C1 segment of cervical spinal cord (tissue), 14 donors: Measurements from ENCODE around the gene USP5.
A peak's percentile ranks its signal among the peaks of the same experiment; 100 is the strongest.
"Not testable (repeated sequence)": the region's sequence is repeated elsewhere in the genome, so short reads cannot be mapped to it uniquely, and the experiment has no call there.

ENCODE experiments used
- DNase-seq, 14 donors: peaks; one replicate each; lab custom pipeline; 2025; lab: John Stamatoyannopoulos, UW

USP5 gene

DNA sequence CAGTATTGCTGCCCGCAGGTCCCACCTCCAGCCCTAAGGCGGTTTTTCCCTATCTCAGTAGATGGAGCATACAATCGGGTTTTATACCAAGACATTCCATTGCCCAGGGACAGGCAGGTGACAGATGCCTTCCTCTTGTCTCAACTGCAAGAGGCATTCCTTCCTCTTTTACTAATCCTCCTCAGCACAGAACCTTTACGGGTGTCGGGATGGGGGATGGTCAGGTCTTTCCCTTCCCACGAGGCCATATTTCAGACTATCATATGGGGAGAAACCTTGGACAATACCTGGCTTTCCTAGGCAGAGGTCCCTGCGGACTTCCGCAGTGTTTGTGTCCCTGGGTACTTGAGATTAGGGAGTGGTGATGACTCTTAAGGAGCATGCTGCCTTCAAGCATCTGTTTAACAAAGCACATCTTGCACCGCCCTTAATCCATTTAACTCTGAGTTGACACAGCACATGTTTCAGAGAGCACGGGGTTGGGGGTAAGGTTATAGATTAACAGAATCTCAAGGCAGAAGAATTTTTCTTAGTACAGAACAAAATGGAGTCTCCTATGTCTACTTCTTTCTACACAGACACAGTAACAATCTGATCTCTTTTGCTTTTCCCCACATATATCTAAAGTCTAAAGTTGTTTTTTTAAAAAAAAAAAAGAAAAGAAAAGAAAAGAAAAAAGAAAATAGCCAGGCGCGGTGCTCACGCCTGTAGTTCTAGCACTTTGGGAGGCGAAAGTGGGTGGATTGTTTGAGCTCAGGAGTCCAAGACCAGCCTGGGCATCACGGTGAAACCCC is 34.5 kb downstream of the USP5 start:
- not testable (repeated sequence) for DNase-seq

DNA sequence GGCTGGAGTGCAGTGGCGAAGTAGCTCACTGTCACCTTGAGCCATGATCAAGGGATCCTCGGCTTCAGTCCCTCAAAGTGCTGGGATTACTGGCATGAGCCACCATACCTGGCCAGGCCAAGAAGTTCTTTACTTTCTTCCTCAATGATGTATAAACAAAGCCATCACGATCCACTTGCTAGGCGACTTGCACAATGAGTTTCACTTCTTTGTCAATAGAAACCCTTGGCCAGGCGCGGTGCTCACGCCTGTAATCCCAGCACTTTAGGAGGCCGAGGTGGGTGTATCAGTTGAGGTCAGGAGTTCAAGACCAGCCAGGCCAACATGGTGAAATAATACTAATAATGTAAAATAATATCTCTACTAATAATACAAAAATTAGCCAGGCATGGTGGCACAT is 35.5 kb downstream of the USP5 start:
- DNase-seq = no peak

DNA sequence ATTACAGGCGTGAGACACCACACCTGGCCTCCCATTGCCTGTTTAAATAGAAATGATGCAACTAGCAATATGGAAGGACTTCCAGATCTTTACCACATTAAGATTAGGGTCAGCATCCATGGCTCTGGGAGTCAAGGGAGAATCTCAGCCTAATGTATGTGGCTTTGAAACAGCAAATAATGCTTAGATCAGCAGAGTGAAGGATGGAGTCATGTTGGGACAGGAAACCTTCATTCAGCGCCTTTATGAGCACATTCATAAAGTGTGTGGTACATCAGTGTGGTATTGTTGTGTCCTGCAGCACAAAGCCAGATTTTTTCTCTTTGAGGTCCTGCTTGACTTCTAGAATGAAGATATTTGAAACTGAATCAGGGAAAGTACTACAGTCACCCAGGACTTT is 36.4 kb downstream of the USP5 start:
- DNase-seq = no peak

DNA sequence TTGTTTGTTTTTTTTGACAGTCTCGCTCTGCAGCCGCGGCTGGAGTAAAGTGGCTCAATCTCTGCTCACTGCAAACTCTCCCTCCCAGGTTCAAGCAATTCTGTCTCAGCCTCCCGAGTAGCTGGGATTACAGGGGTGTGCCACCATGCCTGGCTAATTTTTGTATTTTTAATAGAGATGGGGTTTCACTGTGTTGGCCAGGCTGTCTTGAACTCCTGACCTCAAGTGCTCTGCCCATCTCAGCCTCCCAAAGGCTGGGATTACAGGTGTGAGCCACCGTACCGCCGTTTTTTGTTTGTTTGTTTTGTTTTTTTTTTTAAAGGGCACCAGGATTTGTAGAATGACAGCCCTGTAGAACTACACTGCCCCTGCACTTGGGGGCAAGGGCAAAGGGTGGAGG is 36.8 kb downstream of the USP5 start:
- DNase-seq = not testable (repeated sequence)

DNA sequence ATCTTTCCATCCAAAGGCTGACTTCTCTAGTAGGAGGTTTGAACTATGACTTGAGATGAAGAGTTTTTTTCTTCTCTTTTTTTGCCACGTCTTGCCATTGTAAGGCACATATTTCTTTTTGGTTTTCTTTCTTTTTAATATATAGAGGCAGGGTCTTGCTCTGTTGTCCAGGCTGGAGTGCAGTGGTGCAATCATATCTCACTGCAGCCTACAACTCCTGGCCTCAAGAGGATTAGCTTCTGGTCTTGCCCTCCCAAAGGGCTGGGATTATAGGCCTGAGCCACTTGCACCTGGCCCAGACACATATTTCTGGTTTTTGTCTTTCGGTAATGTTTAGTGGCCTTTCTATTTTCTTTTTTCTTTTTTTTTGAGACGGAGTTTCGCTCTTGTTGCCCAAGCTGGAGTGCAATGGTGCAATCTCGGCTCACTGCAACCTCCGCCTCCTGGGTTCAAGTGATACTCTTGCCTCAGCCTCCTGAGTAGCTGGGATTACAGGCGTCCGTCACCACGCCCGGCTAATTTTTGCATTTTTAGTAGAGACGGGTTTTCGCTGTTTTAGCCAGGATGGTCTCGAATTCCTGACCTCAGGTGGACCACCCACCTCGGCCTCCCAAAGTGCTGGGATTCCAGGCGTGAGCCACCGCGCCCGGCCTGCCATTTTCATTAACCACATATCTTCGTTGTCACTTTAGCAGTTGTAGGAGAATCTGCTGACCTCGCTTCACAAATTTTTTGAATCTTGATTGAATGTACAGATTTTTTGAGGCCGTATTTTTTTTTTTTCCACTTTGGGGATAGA is 38.0 kb downstream of the USP5 start:
- not testable (repeated sequence) for DNase-seq

DNA sequence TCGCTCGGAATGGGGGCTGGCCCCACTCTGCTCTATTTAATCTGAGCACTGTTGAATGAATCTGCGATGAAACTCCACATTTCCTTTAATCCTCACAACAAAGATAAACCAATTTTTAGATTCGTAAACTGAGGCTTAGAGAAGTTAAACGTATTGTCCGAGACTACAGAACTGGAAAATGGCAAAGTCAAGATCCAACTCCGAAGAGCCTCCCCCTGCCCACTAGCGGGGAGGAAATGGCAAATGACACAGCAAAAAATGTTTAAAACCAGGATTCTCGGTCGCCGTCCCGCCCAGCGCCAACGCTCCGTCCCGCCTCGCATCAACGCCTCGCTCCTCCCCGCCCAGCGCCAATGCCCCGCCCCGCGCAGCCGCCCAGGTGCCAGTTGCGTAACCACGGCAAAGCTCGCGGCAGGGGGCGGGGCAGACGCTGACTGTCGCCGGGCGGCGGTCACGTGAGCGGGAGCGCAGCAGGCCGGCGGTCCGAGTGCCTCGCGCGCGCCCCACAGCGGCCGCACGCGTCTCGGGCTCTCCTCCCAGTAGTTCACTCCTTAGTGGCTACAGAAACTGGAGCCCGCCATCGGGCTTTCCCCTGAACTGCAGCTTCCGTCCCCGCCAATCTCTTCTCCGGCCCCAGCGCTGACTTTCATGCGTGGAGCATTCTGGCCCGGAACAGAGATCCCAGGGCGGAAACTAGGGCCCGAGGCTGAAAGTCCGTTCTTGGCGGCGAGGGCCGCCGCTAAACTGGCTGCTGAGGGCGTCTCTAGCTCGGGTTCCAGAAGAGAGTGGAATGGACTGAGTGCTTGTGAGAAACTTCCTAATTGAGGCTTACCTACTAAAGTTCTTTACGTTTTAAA is 39.1 kb downstream of the USP5 start:
- peak; percentile 55 to 98 (median 94) for DNase-seq

DNA sequence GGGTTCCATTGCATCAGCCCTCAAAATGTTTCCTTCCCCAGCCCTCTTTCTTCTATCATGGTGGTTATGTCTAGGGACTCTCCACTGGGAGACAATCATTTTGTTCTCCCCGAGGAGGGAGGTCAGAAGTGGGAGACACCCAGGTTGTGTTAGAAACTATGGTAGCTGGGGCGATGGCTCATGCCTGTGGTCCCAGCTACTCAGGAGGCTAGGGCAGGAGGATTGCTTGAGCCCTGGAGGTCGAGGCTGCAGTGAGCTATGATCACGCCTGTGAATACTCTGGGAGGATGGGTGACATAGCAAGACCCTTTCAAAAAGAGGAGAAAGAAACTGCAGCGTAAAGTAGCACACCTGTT is 39.7 kb downstream of the USP5 start:
- DNase-seq = no peak

DNA sequence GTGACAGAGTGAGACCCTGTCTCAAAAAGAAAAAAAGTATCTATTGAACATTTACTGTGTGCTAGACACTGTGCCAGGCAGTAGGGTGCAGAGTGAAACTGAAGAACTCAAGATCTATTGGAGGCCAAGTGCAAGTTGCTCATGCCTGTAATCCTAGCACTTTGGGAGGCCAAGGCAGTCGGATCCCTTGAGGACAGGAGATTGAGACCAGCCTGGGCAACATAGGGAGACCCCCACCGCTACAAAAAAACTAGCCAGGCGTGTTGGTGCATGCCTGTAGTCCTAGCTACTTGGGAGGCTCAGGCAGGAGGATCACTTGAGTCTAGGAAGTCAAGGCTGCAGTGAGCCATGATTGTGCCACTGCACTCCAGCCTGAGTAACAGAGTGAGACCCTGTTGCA is 40.7 kb downstream of the USP5 start:
- DNase-seq = not testable (repeated sequence)

DNA sequence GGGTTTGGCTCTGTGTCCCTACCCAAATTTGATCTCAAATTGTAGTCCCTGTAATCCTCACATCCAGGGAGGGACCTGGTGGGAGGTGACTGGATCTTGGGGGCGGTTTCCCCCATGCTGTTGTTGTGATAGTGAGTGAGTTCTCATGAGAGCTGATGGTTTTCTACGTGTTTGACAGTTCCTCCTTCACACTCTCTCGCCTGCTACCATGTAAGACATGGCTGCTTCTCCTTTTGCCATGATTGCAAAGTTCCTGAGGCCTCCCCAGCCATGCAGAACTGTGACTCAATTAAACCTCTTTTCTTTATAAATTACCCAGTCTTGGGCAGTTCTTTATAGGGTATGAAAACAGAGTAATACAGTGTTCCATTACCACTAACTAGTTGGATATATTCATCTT is 42.4 kb downstream of the USP5 start:
- DNase-seq = no peak

DNA sequence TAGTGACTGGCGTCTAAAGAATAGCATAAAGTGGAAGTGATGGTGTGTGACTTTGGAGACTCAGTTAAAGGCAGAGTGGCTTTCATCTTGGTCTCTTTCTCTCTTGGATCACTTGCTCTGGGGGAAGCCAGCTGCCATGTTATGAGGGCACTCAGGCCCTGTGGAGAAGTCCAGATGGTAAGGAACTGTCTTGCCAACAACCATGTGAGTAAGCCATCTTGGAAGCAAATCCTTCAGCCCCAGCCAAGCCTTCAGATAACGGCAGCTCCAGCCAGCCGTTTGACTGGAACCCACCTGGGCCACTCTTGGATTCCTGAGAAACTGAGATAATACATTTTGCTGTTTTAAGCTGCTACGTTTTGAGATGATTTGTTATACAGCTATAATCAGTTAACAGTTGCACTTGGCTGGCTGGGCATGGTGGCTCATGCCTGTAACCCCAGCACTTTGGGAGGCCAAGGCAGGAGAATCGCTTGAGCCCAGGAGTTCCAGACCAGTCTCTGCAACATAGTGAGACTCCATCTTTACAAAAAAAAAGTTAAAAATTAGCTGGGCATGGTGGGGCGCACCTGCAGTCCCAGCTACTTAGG is 45.0 kb downstream of the USP5 start:
- peak in 1 of 14 donors; percentile 92 for DNase-seq

DNA sequence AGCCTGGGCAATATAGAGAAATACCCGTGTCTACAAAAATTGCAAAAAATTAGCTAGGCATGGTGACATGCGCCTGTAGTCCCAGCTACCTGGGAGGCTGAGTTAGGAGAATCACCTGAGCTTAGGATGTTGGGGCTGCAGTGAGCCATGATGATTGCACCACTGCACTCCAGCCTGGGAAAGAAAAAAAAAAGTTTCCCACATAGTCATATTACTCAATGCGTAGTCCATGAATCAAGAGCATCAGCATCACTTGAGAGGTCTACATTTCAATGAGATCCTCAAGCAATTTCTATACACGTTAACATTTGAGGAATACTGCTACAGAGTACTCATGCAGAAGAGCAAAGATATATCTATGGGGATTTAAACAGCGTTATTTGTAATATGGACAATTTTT is 47.5 kb downstream of the USP5 start:
- DNase-seq = no peak

DNA sequence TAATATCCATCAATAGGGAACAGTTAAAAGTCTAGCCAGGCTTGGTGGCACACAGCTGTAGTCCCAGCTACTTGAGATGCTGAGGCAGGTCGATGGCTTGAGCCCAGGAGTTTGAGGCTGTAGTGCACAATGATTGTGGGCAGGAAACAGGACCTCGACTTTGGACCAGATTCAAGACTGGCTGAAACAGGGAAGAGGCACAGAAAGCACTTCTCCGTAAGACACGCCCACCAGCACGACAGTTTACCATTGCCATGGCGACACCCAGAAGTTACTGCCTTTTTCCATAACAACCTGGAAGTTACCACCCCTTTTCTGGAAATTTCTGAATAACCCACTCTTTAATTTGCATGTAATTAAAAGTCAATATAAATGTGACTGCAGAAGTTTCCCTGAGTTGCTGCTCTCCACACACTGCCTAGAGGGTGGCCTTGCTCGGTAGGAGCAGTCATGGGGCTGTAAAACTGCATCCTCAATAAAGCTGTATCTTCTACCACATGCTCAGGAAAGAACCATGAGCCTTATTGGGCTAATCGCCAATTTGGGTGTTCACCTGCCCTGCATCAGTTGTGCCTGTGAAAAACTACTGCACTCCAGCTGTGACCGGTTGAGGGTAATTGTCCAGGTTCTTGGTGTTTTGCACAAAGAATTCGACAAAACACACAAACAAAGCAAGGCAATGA is 48.0 kb downstream of the USP5 start:
- DNase-seq = peak in 9 of 14 donors; percentile 12 to 60 (median 30)

DNA sequence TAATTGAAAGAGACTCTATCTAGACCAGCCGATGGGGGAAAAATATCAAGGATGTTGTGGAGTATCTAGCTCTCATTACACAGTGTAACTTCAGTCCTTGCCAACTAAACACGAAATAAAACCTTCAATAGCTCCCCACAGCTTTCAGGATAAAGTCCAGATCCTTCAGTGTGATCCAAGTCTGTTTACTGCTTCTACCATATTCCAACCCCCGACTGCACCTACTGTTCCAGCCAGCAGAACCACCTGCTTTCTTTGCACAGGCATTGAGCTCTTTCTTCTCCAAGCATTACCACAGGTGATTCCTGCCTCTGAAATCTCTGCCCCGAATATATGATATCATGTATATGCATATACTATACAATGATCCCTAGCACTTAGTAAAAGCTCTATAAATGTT is 50.5 kb downstream of the USP5 start:
- peak in 1 of 14 donors; percentile 67 for DNase-seq

DNA sequence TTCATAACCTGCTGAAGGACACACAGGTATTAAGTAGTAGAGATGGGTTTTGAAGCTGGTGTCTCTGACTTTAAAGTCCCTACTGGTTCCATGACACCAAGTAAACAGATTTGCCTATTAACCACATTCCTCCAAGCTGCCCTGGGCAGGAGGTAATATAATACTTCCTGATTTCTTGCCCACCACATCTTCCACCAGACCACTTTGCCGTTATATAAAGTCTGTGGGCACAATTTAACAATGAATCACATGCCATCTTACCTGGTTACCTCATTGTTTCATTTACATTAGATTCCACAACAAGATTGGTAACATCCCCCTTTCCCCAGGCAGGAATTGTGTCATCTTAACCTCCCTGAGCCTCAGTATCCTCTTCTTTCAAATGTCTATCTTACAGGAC is 51.8 kb downstream of the USP5 start:
- no peak for DNase-seq

DNA sequence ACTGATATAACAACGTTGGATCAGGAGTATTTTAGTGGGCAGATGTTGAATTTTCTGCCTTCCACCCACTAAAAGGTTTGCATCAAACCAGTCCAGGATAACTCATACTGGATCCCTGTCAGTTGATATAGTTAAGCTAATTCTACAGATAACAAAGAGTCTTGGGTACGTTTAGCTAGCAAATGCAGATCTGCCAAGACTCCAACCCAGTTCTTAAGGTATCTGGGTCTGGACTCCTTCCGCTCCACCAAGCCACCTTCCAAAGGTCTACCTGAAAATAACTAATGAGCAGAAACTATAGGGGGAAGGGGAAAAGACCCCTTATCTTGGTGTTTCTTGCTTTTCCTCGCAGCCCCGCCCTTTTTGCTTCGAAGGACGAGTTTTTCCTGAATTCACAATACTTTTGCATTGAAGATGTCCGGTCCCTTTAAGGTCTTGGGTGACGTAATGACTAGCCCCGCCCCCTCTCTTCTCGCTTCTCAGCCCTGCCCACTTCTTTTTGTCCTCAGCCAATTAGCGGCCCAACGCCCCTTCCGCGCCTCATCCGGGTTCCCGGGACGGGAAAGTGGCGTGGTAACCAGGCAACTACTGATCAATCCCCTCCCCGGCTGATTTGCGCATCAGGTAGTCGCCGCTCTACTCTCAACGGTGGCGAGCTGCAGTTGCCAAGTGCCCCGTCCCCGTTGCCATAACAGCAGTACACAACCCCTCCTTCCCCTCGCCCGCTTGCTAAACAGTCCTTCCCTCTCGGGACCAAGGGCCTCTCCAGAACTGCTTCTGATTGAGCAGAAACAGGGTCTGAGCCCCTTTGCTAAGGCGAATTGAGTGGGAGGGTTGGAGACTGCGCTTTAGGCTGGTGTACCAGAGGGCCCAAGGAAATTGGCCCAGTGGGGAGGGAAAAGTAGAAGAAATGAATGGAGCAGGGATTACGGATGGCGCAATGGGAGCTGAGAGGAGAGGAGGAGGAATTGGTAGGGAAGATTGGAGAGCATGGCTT is 52.6 kb downstream of the USP5 start, which contains the start of gene LRRC23:
LRRC23 (plus strand) TSS at position 543 of the 997 bp plus-strand sequence. CDS start 812 bp downstream, outside the sequence.
- peak; percentile 80 to 97 (median 94) for DNase-seq

DNA sequence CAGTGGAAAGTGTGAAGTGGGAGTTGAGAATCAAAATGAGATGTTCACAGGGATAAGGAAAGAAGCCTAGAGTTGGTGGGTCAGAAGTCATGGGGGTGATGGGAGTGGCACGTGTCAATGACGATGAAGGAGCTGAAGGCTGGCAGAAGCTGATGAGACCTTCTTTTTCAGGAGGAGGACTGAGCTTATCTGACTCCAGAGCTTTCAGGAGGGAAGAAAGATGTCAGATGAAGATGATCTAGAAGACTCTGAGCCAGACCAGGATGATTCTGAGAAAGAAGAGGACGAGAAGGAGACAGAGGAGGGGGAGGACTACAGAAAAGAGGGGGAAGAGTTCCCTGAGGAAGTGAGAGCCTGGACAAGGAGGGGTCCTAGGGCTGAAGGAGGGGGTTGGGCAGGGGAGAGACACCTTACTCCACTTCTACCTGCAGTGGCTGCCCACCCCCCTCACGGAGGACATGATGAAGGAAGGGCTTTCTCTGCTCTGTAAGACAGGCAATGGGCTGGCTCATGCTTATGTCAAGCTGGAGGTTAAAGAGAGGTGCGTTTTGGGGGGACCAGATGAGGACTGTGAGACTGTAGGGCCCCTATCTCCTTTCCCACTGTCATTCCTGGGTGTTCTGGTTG is 53.6 kb downstream of the USP5 start:
- no peak for DNase-seq

DNA sequence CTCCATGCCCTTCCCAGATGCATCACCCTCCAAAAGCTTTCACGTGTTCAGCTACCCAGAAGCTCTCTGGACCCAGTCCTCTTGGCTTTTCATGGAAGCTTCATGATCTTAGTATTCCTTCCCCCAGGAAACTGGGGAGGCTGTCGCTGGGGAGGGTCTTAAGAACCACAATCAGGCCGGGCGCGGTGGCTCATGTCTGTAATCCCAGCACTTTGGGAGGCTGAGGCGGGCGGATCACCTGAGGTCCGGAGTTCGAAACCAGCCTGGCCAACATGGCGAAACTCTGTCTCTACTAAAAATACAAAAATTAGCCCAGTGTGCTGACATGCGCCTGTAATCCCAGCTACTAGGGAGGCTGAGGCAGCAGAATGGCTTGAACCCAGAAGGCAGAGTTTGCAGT is 56.2 kb downstream of the USP5 start:
- DNase-seq = not testable (repeated sequence)

DNA sequence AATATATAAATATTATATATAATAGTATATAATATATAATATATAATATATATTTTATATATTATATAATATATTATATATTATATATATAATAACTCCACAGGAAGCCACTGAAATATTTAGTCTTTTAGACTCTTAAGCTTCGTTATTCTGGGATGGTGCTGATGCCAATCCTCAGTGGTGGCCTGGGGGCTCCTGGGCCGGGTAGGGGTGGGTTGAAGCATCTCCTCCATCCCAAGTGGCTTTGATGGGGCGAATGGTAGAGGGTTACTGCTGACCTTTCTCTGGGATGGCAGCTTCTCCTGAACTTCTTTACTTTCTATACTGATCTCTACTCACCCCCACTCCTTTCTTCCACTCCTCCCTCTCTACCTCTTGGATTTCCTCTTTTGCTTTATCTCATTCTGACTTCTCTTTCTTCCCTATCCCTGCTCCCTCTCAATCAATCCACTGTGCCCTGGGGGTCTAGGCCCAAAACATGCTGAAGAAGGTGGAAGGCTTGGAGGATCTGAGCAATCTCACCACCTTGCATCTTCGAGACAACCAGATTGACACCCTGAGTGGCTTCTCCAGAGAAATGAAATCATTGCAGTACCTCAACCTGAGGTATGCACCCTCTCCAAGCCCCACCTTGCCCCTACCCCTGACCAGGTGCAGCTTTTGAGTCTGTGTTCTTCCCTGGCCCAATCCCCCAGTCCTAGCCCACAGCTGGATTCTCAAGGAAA is 57.6 kb downstream of the USP5 start:
- DNase-seq = no peak
